GM21723 (cell line): ENCODE data around the gene SPDYE3.
"Not testable (repeated sequence)": the region's sequence is repeated elsewhere in the genome, so short reads cannot be mapped to it uniquely, and the experiment has no call there.

Experiments
- ATAC-seq: cut with Tn5 transposase; IDR thresholded peaks from one replicate; pipeline ENCODE4 v1.9.1; 2021; ENCODE audit warnings: mild to moderate bottlenecking, moderate library complexity; ENCODE audit not compliant: unreplicated experiment

Gene SPDYE3

DNA sequence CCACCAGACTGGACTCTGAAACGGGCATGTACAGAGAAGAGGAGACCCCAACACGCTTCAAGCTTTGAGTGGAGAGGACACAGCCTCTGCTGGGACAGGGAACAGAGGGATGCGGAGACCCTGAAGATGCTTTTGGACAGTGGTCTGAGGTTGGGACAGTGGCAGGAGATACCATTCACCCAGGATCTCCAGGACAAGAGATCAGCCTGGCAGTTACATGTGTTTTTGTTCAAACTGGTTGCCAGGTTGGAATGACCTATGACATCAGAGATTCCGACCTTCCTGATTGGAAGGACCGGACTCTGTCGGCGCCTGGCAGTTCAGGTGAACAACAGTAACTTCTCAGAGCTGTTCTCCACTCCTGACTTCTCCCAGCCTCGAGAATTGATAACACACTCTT lies at the start of gene SPDYE3:
Gene SPDYE3, plus strand, starts transcription at position 301 of the 400 bp plus-strand sequence. CDS start 184 bp downstream, outside the sequence.
- not testable (repeated sequence) for ATAC-seq

DNA sequence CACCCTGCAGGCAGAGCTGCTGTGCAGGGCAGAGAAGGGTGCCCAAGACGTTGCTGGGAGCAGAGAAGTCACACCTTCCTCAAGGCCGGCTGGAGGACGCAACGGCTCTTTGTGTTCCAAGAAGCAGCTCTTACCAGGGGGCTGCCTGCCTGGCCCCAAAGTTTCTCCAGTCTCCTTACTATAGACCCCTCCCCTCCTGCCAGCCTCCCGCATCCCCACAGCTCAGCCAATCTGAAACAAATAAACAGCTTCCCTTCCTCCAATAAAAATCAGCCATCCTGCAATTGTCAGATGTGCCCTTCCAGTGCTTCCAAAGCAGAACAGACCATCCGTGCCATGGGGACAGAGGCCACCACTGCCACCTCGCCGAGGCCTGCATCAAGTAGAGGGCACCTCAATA lies 47.5 kb upstream of the SPDYE3 start:
- not testable (repeated sequence) for ATAC-seq

GRCh38 chr7:100262896-100263295 lies 44.6 kb upstream of the SPDYE3 start:
- ATAC-seq, result not testable (repeated sequence)

GRCh38 chr7:100264223-100264622 lies 43.3 kb upstream of the SPDYE3 start:
- not testable (repeated sequence) for ATAC-seq

DNA sequence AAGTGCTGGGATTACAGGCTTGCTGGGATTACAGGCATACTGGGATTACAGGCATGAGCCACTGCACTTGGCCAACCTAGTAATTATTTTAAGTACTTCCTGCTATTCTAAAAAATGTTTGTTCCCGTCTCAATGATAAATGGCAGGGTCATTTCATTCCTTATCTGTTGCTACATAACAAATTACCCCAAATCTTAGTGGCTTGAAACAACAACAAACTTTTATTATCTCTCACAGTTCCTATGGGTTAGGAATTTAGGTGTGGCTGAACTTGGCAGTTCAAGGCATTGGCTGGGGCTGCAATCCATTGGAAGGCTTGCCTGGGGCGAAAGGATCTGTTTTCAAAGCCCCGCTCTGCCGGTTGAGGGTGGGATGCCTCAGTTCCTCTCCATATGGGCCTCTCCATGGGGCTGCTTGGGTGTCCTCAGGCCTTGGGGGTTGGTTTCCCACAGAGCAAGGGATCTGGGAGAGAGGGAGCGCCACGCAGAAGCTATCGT lies 42.8 kb upstream of the SPDYE3 start:
- ATAC-seq, result not testable (repeated sequence)

DNA sequence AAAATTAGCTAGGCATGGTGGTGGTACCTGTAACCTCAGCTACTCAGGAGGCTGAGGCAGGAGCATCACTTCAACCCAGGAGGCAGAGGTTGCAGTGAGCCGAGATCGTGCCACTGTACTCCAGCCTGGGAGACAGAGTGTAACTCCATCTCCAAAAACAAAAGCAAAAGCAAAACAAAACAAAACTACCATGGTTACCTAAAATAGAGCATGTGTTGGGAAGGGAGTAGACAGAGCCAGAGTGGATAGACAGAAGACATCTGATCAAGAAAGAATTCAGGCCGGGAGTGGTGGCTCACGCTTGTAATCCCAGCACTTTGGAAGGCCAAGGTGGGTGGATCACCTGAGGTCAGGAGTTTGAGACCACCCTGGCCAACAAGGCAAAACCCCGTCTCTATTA lies 41.7 kb upstream of the SPDYE3 start:
- not testable (repeated sequence) for ATAC-seq

DNA sequence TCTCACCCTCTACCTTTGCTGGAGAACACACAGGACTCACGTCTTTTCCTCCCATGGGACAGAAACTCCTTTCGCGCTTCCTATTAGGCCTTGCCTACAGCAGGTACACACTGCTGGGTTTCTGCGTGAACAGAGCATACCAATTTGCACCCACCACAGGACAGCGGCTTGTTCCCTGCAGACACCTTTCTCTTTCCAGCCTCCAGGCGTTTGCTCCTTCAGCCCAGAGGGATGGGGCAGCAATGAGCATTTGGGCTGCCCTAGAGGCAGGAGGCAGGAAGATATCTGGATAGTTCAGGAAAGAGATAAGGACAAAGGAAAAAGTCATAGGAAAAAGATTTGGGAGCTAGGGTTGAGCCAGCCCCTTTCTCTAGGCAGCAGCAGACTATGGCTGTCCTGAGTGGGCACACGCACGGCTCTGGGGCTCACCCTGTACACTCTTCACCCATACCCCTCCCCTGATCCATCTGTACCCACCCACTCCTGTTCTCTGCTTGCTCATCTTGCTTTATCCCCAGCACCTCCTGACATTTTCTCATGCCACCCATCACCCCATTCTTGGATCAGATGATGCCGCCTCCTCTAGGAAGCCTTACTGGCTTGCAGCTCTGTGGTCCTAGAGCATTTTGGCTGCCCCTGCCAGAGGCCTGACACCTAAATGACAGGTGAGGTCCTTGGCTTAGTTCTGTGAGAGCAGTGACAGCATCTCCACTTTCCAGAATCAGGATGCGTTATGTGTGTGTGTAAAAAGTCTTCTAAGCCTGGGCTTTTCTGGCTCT lies 40.7 kb upstream of the SPDYE3 start:
- no peak for ATAC-seq

DNA sequence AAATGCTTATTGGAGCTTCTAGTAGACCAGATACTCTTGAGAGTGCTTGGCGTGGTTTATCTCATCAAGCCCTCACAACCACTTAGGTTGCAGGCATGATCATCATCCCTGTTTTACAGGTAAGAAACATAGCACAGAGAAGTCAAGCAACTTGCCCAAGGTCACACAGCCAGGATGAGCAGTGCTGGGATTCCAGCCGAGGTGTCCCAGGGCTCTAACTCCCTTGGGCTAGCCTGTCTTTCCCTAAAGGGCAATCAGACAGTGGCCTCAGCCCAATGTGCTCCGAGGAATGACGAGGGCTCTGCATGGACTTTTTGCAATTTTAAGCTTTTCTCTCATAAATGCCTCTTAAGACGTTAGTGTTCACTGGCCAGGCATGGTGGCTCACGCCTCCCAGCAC lies 39.9 kb upstream of the SPDYE3 start:
- no peak for ATAC-seq

GRCh38 chr7:100268882-100269281 lies 38.6 kb upstream of the SPDYE3 start:
- ATAC-seq, result not testable (repeated sequence)

GRCh38 chr7:100269306-100270045 lies 38.0 kb upstream of the SPDYE3 start:
- ATAC-seq, result not testable (repeated sequence)

DNA sequence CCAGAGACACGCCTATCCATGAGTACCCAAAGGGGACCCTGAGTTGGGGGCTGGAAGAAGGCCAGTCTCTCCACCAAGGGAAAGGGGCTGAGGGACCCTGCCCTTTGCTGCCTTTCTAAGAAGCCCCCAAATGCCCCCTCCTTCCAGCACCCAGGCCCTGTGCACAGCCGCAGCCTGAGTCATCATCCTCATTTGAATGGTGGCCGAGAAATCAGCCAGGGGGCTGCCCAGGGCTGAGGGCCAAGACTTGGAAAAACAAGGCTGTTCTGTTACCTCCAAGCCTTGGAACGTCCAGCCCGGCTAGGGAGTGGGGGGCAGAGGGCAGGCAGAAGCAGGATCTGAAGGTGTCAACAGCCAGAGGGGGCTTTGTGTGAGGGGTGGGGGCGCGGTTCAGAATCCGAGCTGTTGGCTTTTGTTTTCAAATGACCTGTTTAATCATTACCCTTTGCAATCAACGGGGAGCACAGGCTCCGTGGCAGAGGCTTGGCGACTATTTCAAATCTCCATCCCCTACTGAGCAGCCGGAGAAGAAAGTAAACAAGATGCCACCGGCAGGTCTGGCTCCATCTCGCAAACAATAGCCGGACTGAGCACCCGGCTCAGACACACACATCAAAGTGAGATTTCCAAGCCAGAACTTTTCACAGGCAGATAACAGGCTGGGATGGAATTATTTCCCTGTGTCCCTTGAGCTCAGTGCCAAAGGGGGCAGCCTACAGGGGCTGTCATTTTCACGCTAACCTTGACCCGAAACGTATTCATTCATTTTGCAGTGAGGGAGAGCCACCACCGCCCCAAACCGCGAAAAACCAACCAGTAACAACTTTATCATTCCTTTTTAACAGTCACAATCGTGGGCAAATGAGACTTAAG lies 37.2 kb upstream of the SPDYE3 start:
- ATAC-seq, result not testable (repeated sequence)

GRCh38 chr7:100270941-100271593 lies 36.4 kb upstream of the SPDYE3 start:
- not testable (repeated sequence) for ATAC-seq

DNA sequence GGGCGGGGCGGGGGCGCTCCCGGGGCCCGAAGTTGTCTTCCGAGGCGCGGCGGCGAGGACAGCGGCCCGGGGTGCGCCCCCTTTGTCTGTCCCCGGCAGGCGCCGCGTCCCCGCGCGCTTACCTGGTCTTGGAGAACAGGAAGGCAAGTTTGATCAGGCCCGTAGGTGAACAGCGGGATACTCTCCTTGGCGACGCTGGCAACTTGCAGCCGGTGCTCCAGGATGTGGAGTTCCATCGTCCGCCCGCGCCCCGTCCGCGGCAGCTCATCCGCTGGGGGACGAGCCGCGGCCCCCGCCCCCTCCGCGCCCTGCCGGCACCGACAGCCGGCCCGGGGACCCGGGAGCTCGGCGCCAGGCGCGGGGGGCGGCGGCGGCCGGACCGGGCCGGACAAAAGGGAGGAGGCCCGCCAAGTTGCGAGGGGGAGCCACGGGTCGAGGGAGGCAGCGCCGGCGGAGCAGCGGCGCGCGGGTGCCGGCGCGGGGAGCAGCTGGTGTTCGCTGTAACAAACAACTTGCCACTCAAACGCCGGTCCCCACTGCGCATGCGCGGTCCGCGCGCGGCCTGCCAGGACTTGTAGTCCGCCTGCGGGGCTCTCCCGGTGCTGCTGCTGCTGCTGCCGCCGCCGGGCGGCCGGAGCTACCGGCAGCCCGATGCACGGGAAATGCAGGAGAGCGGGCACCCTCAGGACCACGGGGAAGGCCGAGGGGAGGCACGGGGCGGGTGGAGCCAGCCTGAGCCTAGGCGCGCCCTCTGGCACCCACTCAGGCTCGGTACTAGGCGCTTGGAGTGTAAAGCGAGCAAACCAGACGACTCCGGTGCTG lies 35.6 kb upstream of the SPDYE3 start:
- peak; percentile 90 for ATAC-seq

DNA sequence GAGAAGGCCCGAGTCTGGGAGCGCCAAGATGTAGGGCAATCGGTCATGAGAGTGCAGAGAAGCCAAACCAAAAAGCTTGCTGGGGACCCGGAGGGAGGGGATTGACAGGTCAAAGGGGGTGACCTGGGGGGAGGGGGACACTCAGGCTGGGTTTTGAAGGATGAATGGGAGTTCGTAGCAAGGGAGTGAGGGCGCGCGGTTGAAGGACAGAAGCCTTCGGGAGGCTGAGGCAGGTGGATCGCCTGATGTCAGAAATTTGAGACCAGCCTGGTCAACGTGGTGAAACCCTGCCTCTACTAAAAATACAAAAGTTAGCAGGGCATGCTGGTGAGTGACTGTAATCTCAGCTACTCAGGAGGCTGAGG lies 35.0 kb upstream of the SPDYE3 start:
- not testable (repeated sequence) for ATAC-seq

- no peak for ATAC-seq
Measured at GRCh38 chr7:100275120-100275519, 32.4 kb upstream of the SPDYE3 start.

- ATAC-seq, result not testable (repeated sequence)
Measured at GRCh38 chr7:100276126-100276525, 31.4 kb upstream of the SPDYE3 start.

DNA sequence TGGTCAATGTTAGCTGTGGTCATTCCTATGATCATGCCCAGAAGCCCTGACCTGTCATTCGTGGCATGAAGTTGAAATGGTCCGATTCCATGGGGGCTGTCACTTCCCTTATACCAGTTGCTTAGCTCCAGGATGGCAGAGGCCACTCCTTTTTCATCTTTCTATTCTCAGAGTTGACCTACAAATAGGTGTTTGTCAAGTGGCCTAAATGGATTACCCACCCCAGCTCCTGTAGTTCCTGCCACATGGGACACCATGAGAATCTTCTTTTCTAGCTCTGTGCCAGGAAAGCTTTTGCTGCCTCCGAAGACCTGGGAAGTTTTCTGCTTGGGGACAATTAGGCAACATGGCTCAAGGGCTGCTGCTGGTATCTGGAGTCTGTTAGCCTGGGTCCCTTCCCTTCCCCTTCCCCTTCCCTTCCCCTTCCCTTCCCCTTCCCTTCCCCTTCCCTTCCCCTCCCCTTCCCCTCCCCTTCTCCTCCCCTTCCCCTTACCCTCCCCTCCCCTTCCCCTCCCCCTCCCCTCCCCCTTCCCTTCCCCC lies 25.4 kb upstream of the SPDYE3 start:
- ATAC-seq, result not testable (repeated sequence)

- ATAC-seq, result not testable (repeated sequence)
Measured at GRCh38 chr7:100283147-100283546, 24.4 kb upstream of the SPDYE3 start.
